GM12875 (cell line): ENCODE data around the gene PRKAR1B.
A peak's percentile ranks its signal among the peaks of the same experiment; 100 is the strongest.

ENCODE experiments used
- H3K4me3 ChIP-seq: one replicate; pipeline ENCODE4 v1.5.1; 2011; ENCODE audit warnings: low read depth, low read length, control low read depth
- CTCF ChIP-seq: IDR thresholded peaks from 2 replicates; pipeline ENCODE4 v1.5.1; 2011; ENCODE audit warnings: low read depth, mild to moderate bottlenecking, control low read depth, inconsistent platforms, low read length, moderate library complexity, borderline replicate concordance; ENCODE audit not compliant: insufficient read depth

Gene PRKAR1B

GRCh38 chr7:603152-603951 lies 123.7 kb downstream of the PRKAR1B start:
- TF ChIP-seq CTCF = no peak
- no peak overlapping the region for H3K4me3 ChIP-seq

DNA sequence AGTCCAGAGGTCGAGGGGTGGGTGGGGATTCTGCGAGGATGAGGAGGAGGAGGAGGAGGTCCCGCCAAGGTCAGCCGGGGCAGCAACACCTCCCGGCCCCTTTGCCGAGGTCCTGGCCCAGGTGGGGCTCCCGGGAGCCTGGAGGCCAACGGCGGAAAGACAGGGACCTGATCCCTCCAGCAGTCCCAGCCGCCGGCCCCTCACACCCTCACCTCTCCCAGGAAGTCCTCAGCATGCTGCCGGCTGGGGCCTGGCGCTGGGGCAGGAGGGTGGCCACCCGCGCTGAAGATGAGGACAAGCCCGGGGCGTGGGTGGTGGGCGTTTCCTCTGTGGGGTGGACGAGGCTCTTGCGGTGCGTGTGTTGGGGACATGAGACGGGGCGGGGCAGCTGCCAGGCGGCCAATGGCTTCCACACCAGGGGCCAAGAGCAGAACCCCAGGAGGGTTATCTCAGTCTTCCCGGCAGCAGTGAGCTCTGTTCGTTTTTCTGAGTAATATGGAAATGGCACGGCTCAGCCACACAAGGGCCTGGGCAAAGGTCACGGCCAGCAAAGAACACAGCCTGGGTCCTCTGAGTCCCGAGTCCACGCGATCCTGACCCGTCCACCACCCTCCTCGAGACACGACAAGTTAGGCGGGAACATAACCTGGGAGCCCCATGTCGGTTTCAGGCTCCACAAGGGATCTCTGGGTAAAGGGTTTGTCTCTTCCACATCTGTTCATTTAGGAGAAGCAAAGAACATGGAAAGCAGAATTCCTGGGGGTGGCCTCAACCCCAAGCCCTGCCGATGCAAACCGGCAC lies 124.5 kb downstream of the PRKAR1B start:
- peak; percentile 13; the same call in 1 of the 2 replicates for TF ChIP-seq CTCF
- H3K4me3 ChIP-seq = peak overlapping the region; percentile 44

- H3K4me3 ChIP-seq = peak overlapping the region; percentile 44
These were observed 125.3 kb downstream of the PRKAR1B start for GRCh38 chr7:601595-602340.

GRCh38 chr7:601036-601594 lies 126.0 kb downstream of the PRKAR1B start:
- TF ChIP-seq CTCF = no peak
- no peak overlapping the region for H3K4me3 ChIP-seq

More at GRCh38 chr7:601595-602340, 125.3 kb downstream of the PRKAR1B start:
- no peak for TF ChIP-seq CTCF

- no peak for TF ChIP-seq CTCF
- no peak overlapping the region for H3K4me3 ChIP-seq
These were observed 126.7 kb downstream of the PRKAR1B start for GRCh38 chr7:600149-601035.

DNA sequence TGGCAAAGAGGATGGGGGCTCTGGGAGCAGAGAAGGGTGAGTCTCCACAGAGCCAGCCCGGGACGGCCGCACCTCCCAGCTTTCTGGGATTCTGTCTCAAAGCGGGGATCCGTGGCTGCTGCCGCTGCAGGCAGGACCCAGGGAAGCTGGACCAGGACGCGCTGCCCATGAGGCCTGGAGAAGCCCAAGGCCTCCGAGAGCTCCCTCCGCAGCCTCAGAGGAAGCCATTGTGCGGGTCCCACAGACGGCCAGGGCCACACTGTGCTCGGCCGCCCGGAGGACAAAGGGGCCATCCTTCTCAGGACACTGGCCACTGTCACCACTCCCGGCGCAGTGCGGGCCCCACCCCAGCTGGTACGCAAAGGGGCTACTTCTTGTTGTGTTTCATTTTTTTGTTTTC lies 128.2 kb downstream of the PRKAR1B start:
- no peak overlapping the region for H3K4me3 ChIP-seq
- TF ChIP-seq CTCF = no peak
